GM20000 (cell line): ENCODE measurements around the gene PGGHG.
A peak's percentile ranks its signal among the peaks of the same experiment; 100 is the strongest.

Experiments
- DNase-seq: peaks from one replicate; pipeline ENCODE4 v3.0.0; 2012; ENCODE audit warnings: low spot score
- TF ChIP-seq, protein P1 (sequence below): IDR thresholded peaks from 2 replicates; pipeline ENCODE4 v1.5.1; 2012; ENCODE audit warnings: mild to moderate bottlenecking, control low read depth; ENCODE audit errors: extremely low read depth, missing control alignments

The PGGHG gene

DNA sequence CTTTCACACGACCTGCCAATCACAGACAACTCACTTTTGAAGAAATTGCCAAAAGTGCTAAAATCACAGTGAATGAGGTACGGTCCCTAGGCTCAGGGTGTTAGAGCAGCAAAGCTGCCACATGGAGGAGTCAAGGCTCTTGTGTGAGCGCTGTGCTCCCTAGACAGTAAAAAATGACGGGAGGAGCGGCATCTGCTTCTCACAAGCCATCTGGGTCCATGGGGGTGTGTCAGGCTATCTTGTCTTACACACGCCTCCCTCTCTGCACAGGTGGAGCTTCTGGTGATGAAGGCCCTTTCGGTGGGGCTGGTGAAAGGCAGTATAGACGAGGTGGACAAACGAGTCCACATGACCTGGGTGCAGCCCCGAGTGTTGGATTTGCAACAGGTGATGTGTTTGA, 37.4 kb upstream of the PGGHG start:
- no peak for DNase-seq
- TF ChIP-seq, protein P1, sequence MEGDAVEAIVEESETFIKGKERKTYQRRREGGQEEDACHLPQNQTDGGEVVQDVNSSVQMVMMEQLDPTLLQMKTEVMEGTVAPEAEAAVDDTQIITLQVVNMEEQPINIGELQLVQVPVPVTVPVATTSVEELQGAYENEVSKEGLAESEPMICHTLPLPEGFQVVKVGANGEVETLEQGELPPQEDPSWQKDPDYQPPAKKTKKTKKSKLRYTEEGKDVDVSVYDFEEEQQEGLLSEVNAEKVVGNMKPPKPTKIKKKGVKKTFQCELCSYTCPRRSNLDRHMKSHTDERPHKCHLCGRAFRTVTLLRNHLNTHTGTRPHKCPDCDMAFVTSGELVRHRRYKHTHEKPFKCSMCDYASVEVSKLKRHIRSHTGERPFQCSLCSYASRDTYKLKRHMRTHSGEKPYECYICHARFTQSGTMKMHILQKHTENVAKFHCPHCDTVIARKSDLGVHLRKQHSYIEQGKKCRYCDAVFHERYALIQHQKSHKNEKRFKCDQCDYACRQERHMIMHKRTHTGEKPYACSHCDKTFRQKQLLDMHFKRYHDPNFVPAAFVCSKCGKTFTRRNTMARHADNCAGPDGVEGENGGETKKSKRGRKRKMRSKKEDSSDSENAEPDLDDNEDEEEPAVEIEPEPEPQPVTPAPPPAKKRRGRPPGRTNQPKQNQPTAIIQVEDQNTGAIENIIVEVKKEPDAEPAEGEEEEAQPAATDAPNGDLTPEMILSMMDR: no peak

DNA sequence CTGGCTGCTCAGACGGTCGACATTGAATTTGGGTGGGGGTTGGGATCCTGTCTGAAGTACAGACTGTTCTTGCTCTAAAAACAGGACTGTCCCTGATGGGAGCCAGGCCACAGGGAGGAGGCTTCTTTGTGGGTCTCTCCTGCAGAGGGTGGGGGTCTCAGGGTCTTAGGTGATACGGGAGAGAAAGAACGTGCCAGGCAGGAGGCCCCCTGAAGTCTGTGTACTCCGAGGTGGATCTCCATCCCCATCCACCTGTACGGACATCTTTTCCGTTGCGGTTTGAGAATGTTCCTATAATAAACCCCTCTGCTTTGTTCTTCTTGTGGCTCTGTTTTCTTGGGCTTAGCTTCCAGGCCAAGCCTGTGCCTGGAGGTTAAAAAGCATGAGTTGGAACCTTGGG, 36.3 kb upstream of the PGGHG start:
- TF ChIP-seq, protein P1: no peak
- no peak for DNase-seq

DNA sequence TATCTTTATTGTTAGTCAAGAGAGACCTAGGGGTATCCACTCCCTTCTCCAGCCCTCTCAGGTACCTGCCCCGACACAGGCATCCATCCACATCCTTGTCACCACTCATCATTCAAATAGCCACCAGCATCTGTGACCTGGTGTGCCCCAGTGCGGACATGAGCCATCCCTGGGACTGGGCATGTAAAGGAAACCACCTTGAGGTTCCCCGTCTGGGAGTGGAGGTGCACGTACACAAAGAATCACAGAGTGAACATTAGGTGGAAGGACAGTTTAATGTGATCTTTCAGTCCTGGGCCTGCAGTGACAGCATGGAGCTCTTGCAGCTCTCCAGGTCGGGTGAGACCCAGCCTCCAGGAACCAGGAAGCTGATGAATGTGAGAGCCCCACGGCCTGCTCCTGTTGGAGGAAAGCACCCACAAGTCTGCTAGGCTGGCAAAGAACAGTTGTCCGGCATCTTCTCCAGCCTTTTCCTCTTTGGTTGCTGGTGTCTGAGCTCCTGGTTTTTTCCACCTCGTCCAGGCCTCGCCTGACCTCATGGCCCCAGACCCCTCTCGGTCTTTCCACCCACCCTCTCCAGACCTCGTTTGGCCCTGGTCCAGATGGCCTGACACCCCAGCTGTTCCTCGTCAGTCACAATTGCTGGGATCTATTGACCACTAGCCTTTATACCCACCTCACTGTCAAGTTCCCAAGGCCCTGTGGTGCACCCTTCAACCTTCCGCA, 35.6 kb upstream of the PGGHG start:
- TF ChIP-seq, protein P1: no peak

DNA sequence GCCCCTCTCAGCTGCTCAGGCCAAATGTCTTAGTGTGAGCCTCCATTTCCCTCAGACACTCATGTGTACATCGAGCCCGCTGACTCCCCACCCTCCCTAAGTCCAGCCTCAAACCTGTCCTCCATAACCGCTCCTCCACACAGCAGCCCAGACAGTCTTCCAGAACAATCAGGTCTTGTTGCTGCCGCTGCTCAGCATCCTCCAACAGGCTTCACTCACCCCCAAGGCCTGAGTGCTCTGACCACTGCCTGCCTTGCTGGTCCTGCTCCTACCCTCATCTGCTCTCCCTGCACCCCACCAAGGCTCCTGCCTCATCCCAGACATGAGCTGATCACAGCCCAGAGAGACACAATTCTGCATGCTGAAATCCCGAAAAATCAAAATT, 35.0 kb upstream of the PGGHG start:
- TF ChIP-seq, protein P1: no peak
- no peak for DNase-seq

More for the DNA sequence above, 35.6 kb upstream of the PGGHG start:
- DNase-seq: no peak

DNA sequence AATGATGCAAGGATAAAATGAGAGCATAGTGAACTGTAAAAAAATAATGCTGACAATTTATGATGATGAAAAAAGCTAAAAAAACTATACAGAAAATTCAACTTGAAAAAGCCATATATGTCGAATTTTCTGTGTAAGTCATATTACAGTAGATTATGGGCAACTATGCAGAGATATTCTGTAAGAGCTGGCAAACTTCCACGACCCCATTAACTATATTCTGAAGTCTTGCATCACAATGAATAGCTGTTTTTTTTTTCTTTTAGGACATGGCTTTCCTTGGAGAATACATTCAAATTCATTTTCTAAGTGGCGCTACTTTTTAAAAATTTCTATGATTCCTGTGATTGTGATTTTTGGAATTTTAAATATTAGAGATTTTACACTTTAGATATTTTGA, 33.8 kb upstream of the PGGHG start:
- TF ChIP-seq, protein P1: no peak
- DNase-seq: no peak

DNA sequence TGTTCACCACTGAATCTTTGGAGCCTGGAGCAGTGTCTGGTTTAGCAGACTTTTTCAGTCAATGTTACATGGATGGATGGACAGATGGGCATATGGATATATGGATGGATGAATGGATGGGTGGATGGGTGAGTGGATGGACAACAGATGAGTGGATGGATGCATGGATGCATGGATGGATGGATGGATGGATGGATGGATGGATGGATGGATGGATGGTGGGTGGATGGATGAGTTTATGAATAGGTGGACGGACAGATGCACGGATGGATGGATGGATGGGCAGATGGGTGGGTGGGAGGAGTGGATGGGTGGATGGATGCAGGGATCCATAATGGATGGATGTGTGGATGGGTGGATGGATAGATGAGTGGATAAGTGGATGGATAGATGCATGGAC, 33.1 kb upstream of the PGGHG start:
- no peak for DNase-seq
- TF ChIP-seq, protein P1: no peak

DNA sequence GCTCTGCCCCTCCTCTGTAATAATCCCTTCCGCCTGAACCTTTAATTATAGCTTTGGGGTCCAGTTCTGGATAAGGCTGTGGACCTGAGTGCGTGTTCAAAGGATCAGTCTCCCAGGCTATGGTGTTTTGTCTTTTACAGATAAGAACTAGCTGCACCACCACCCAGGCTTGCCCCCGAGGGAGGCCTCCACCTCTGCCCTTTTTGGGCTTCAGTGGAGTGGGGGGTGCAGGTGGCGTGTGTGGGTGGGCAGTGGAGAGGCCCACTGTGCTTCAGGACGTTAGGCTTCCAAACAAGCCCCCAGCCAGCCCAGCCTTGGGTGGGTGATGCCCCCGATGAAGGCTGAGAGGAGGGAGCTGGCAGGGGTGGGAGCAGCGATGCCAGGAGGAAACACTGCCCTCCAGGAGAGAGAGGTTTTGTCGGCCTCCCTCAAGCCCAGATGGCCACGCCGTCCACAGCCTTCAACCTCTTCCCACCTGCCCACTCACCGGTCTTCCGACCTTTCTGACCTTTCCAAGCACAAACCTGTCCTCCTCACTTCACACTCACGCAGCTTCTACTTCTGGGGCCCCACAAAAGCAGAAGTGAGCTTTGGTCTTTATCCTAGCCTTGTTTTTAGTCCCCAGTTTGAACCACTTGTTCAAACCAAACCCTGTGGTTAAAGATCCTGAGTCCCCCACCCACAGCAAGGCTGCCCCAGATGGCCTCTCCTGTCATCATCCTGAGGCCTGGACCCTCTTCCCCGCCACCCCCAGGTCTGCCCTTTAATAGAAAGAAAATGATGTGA, 31.8 kb upstream of the PGGHG start:
- peak; percentile 50 for DNase-seq
- TF ChIP-seq, protein P1: no peak
